HEK293 (cell line): ENCODE data around the gene PCDHA11.

Source experiments
- CTCF ChIP-seq: fragments of 450-650 bp; formaldehyde crosslinking; IDR thresholded peaks from 2 replicates; pipeline ENCODE4 v1.5.1; 2016; ENCODE audit warnings: missing biosample characterization, missing genetic modification characterization
- KLF8 ChIP-seq: fragments of 450-650 bp; formaldehyde crosslinking; IDR thresholded peaks from 2 replicates; pipeline ENCODE4 v1.5.1; 2016; ENCODE audit warnings: missing biosample characterization, missing genetic modification characterization
- MYNN ChIP-seq: fragments of 450-650 bp; formaldehyde crosslinking; IDR thresholded peaks from 2 replicates; pipeline ENCODE4 v1.5.1; 2016; ENCODE audit warnings: missing biosample characterization, missing genetic modification characterization, borderline replicate concordance
- ZNF174 ChIP-seq: fragments of 450-650 bp; formaldehyde crosslinking; IDR thresholded peaks from 2 replicates; pipeline ENCODE4 v1.5.0; 2017; ENCODE audit warnings: missing biosample characterization, mild to moderate bottlenecking, missing genetic modification characterization
- ZNF26 ChIP-seq: fragments of 450-650 bp; formaldehyde crosslinking; IDR thresholded peaks from 2 replicates; pipeline ENCODE4 v1.5.1; 2016; ENCODE audit warnings: missing biosample characterization, missing genetic modification characterization
- ZNF391 ChIP-seq: fragments of 450-650 bp; formaldehyde crosslinking; IDR thresholded peaks from 2 replicates; pipeline ENCODE4 v1.5.1; 2016; ENCODE audit warnings: low read depth, missing biosample characterization, missing genetic modification characterization, borderline replicate concordance
- ZNF416 ChIP-seq: fragments of 450-650 bp; formaldehyde crosslinking; IDR thresholded peaks from 2 replicates; pipeline ENCODE4 v1.5.1; 2016; ENCODE audit warnings: missing biosample characterization, missing genetic modification characterization
- ZNF423 ChIP-seq: fragments of 450-650 bp; formaldehyde crosslinking; IDR thresholded peaks from 2 replicates; pipeline ENCODE4 v1.5.1; 2016; ENCODE audit warnings: missing biosample characterization, missing genetic modification characterization
- ZNF654 ChIP-seq: fragments of 450-650 bp; formaldehyde crosslinking; IDR thresholded peaks from 2 replicates; pipeline ENCODE4 v1.5.1; 2016; ENCODE audit warnings: low read depth, missing biosample characterization, missing genetic modification characterization

- TF ChIP-seq ZNF654 (no peak), ZNF416 (no peak), ZNF391 (tag by site-specific recombination) (no peak), ZNF423 (tag by site-specific recombination) (no peak), CTCF (tag by site-specific recombination) (no peak), KLF8 (tag by site-specific recombination) (no peak), ZNF26 (no peak), ZNF174 (tag by site-specific recombination) (no peak), MYNN (no peak)
These were observed 6.1 kb upstream of the PCDHA11 start for GRCh38 chr5:140862441-140863295.
